Effector CD8-positive, alpha-beta T cell (primary cell): ENCODE results near the gene LRRC27.

Experiments used
- DNase-seq: peaks from one replicate; lab custom pipeline; 2025; lab: John Stamatoyannopoulos, UW

LRRC27 gene

GRCh38 chr10:132414402-132415016 is 82.5 kb downstream of the LRRC27 start:
- no peak for DNase-seq

- DNase-seq: no peak
Observed at GRCh38 chr10:132415255-132415654, 83.3 kb downstream of the LRRC27 start.

GRCh38 chr10:132415956-132416355 is 84.0 kb downstream of the LRRC27 start:
- no peak for DNase-seq

- DNase-seq: no peak
Observed at GRCh38 chr10:132416566-132417256, 84.7 kb downstream of the LRRC27 start.

DNA sequence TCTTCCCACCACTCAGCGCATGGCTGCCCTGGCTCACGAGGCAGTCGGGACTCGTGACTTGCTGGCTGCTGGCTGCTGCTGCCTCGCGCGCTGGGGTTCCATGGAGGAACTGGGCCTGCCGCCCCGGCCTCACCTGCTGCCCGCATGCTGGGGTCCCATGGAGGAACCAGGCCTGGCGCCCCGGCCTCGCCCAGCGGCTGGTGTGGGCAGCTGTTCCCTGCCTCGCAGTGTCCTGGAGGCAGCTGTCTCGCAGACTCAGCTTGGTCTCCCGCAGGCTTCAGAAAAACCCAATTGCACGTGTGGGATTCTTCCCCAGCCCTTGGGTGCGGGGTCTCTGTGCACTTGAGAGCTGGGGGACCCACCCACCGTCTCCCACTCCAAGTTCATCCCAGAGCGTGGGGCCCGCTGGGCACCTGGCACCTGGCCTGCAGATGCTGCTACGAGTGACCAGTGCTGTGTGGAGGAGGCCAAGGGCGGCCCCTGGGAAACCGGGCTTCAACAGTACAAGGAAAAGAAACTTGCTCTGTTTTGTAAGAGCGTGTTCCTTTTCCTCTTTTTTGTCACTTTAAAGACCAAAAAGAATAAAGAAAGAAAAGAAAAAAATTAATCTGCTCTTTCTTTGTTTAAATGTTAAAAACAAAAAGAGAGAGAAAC is 85.4 kb downstream of the LRRC27 start:
- DNase-seq: no peak

DNA sequence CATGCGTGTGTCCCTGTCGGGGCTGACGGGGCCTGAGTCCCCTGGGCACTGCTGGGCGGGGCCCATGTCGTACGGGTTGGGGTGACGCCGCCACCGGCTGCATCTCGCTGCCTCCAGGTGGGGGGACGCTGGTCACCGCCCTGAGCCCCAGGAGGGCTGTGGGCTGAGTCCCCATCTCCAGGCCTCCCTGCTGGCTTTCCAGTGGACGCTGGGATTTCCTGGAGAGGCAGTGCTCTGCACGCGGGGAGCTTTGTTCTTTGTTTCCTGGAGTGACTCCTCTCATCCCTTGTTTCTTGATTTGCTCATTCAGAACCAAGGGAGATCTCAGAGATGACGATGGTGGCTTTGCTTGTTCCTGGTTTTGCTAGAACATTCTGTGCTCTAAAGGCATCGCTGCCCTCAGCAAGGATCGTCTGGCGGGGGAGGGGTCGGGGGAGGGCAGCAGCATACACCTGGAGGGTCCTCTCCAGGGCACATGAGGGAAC is 86.0 kb downstream of the LRRC27 start:
- no peak for DNase-seq

DNA sequence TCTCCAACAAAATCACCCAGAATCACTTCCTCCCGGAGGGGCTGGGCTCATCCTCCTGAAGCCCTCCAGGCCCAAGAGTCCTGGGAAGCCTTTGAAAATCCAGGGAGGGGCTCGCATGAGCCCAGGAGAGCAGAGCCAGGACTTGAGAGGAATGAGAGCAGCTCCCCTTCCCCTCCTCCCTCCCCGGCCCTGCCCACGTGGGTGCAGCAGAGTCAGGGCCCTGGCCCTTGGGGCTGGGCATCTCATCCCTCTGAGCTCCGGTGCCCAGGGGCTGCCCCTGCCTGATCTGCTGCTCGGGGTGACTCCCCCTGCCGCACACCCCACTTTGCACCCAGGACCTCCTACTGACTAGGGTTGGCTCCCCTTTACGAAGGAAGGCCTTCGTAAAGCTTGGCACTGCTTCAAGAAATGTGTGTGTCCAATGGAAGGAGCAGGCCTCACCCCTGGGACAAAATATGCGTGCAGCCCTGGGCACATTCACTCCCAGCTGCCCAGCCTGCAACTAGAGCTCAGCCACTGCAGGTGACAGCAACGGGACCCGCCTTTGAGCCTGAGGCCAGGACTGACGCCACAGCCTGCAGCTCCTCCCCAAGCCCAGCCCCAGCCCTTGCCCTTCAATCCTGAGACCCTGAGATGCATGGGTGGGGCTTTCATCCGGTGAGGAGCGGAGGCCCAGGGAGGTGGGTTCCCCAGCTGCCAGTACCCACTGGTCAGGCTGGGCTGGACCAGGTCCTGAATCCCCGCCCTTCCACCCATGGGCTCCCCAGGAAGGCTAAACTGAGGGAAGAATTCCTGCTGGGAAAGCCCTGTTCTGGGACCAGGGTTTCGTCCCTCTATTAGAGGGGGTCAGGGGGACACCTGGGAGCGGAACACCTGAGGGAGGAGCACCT is 86.8 kb downstream of the LRRC27 start:
- no peak for DNase-seq

DNA sequence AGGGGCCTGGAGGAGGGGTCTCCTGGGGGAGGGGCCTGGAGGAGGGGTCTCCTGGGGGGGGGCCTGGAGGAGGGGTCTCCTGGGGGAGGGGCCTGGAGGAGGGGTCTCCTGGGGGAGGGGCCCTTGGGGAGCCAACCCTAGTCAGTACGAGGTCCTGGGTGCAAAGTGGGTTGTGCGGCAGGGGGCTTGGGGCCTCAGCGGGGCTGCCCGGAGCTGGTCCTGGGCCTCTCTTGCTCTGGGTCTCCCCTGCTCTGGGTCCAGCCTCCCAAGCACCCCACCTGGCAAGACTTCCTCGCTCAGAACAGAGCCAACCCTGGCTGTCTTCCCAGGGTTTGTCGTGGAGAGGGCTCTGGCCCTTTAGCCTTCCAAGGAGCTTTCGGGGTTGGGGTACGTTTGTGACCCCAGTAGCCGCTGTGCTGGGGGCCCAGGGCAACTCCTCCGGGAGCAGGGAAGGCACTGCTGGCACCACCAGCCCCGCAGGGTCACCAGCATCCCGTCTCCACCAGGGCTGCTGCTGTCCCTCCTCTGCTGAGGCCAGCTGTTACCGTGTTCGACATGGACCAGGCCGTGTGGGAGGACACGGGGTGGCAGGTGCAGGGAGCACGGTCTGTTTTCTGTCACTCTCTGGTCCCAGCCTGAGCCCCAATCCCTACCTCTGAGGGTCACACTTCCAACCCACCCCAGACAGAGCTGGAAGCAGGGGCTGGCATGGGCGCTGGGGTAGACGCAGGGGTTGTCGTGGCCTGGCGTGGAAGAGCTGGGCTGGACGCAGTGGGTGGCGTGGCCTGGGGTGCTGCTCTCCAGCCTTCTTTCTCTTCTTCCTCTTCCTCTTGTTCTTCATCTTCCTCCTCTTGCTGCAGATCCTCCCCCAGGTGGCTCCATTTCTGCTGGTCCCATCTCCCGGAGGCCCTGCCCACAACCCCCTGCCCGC is 87.8 kb downstream of the LRRC27 start:
- no peak for DNase-seq

DNA sequence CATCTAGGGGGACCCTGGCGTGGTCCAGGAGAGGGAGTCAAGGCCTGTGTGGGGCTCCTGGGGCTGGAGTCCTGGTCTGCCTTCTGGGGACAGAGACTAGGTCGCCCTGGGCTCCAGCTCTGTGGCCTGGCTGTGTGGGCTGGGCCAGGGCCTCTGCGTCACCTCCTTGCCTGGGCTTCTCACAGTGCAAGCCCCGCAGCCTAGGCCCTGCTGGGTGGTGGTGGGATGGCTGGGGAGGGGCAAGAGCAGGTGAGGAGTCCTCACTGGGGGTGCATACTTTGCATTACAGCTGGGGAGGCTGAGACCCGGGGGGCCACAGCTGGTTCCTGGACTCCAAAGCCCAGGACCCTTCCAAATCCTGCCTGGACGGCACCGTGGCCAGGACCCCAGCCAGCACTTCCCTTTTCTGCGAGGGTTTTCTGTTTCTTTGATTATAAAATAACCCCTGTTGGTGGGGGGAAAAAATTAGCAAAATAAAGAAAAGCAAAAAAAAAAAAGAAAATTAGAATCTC is 88.5 kb downstream of the LRRC27 start:
- DNase-seq: no peak

DNA sequence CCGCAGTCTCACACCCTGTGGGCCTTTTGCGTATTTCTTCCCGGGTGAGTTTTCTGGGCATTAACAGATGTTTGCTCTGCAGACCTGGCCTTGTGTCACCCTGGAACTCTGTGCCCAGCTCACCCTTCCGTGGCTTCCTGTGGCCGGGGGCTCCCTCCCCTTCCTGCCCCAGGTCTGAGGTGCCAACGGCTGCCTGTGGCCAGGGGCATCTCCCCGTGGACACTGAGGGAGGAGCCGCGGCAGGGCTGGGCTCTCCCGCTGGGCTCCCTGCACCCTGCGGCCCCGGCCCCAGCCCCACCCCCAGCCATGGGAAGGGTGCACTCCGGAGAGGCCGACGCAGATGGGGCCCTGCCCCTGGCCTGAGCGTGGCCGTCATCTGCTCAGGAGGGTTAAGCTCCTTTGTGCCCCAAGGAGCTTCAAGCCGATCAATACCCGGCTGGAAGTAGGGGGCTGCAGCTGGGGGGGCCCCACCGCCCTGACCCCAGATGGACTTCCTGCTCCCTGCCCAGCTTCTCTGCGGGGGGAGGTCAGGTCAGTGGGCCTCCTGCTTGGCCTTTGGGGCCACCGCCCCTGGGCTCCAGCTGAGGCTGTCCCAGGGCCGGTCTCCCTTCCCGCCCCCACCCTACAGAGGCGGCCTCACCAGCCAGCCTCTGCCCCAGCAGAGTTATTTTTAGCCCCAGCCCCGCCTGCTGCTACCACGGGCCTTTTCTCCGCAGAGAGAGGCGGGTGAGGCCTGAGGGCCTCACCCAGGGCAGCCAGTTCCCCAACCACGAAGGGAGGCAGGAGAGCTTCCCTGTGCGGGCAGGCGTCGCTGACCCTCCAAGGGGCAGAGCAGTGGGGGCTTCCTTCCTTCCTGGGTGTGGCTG is 89.2 kb downstream of the LRRC27 start:
- DNase-seq: no peak

GRCh38 chr10:132421847-132422751 is 90.1 kb downstream of the LRRC27 start:
- no peak for DNase-seq

- no peak for DNase-seq
Observed at GRCh38 chr10:132422903-132423825, 91.2 kb downstream of the LRRC27 start.

- DNase-seq: no peak
Observed at GRCh38 chr10:132423966-132424861, 92.2 kb downstream of the LRRC27 start.

GRCh38 chr10:132425029-132425756 is 93.2 kb downstream of the LRRC27 start:
- no peak for DNase-seq

- no peak for DNase-seq
Observed at GRCh38 chr10:132425757-132426155, 93.8 kb downstream of the LRRC27 start.
